ENCODE data around the gene UBR2.
"Not testable (repeated sequence)": the region's sequence is repeated elsewhere in the genome, so short reads cannot be mapped to it uniquely, and the experiment has no call there.

Gene UBR2

GRCh38 chr6:42674368-42674767 is 110.5 kb downstream of the UBR2 start:
- H3K36me3 ChIP-seq (ENCODE audit: control insufficient read depth in 1 of 2, insufficient read depth in 2 of 2, low read depth in 1 of 2, low read length in 2 of 2), result peaks cover 34 to 98% of the 10 kb centered on the region in 2 experiments
- not testable (repeated sequence) for H3K4me1 ChIP-seq (ENCODE audit: control insufficient read depth, insufficient read depth, low read depth, low read length); H3K14ac ChIP-seq (ENCODE audit: low read length in 2 of 2); H3K27ac ChIP-seq (ENCODE audit: low read length, poor library complexity, severe bottlenecking); H3K27me3 ChIP-seq (ENCODE audit: control insufficient read depth in 1 of 2, insufficient read depth in 1 of 2, low read length in 2 of 2); H2AK5ac ChIP-seq (ENCODE audit: low read length, severe bottlenecking); H3K4ac ChIP-seq (ENCODE audit: low read depth in 1 of 2, low read length in 2 of 2); H2AFZ ChIP-seq (ENCODE audit: low read depth, low read length); H4K8ac ChIP-seq (ENCODE audit: low read length); H3K18ac ChIP-seq (ENCODE audit: low read depth in 1 of 2, low read length in 2 of 2); H2BK15ac ChIP-seq (ENCODE audit: low read depth, poor library complexity, severe bottlenecking); H3K23ac ChIP-seq (ENCODE audit: low read length in 2 of 2); H3K9me3 ChIP-seq (ENCODE audit: control insufficient read depth, low read length); H3K9ac ChIP-seq (ENCODE audit: low read length); DNase-seq; H3K79me1 ChIP-seq (replicated peaks; ENCODE audit: low read length, poor library complexity, severe bottlenecking); H2BK12ac ChIP-seq (ENCODE audit: low read length in 2 of 2); H2BK5ac ChIP-seq (ENCODE audit: low read depth, low read length, poor library complexity, severe bottlenecking); H2BK120ac ChIP-seq (ENCODE audit: low read depth, low read length); H4K91ac ChIP-seq (ENCODE audit: low read length); H3K4me2 ChIP-seq (ENCODE audit: low read length, poor library complexity, severe bottlenecking); H3K4me3 ChIP-seq (ENCODE audit: insufficient read depth in 1 of 2, low read depth in 1 of 2, low read length in 2 of 2)
- 91% methylated on average over 6 of the region's 6 CpGs for WGBS

DNA sequence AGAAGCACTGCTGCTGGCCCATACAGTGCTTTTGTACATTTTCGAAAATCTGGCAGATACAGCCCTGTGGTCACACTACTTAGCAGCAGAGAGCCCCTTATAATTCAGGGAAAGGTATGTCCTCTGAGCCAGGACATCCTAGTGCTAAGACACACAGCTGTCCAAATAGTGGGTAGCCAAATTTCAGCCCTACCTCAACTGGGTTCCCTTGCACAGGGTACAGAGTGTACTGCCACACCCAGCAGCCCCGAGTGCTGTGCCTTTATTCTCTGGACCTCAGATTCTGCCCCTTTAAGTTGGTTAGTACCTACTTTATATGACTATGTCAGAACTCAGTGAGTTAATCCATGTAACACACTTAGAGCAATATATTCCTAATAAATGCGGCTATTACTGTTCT is 111.0 kb downstream of the UBR2 start:
- Histone ChIP-seq H3K9me3 (ENCODE audit: control insufficient read depth, low read length) (no peaks in the 10 kb centered on the region), H3K4ac (ENCODE audit: low read depth in 1 of 2, low read length in 2 of 2) (no peak overlapping the region), H3K27ac (ENCODE audit: low read length, poor library complexity, severe bottlenecking) (no peak overlapping the region), H2BK5ac (ENCODE audit: low read depth, low read length, poor library complexity, severe bottlenecking) (no peak overlapping the region), H3K23ac (ENCODE audit: low read length in 2 of 2) (peak overlapping the region in 1 of 2 experiments; percentile 42), H2AK5ac (ENCODE audit: low read length, severe bottlenecking) (no peak overlapping the region), H3K4me2 (ENCODE audit: low read length, poor library complexity, severe bottlenecking) (no peak overlapping the region), H2AFZ (ENCODE audit: low read depth, low read length) (no peak overlapping the region), H3K36me3 (ENCODE audit: control insufficient read depth in 1 of 2, insufficient read depth in 2 of 2, low read depth in 1 of 2, low read length in 2 of 2) (peaks cover 31 to 98% of the 10 kb centered on the region in 2 experiments), H3K4me3 (ENCODE audit: insufficient read depth in 1 of 2, low read depth in 1 of 2, low read length in 2 of 2) (no peak overlapping the region), H3K18ac (ENCODE audit: low read depth in 1 of 2, low read length in 2 of 2) (no peak overlapping the region), H3K9ac (ENCODE audit: low read length) (no peak overlapping the region), H2BK15ac (ENCODE audit: low read depth, poor library complexity, severe bottlenecking) (no peak overlapping the region), H3K27me3 (ENCODE audit: control insufficient read depth in 1 of 2, insufficient read depth in 1 of 2, low read length in 2 of 2) (no peaks in the 10 kb centered on the region), H4K91ac (ENCODE audit: low read length) (no peak overlapping the region), H2BK120ac (ENCODE audit: low read depth, low read length) (no peak overlapping the region), H2BK12ac (ENCODE audit: low read length in 2 of 2) (no peak overlapping the region), H3K79me1 (replicated peaks; ENCODE audit: low read length, poor library complexity, severe bottlenecking) (peaks cover 3% of the 10 kb centered on the region), H3K4me1 (ENCODE audit: control insufficient read depth, insufficient read depth, low read depth, low read length) (no peaks in the 10 kb centered on the region), H4K8ac (ENCODE audit: low read length) (no peak overlapping the region), H3K14ac (ENCODE audit: low read length in 2 of 2) (no peak overlapping the region)
- WGBS, result 97% methylated on average over 3 of the region's 3 CpGs
- DNase-seq, result no peak

- H3K9ac ChIP-seq (ENCODE audit: low read length), result no peak overlapping the region
- H3K14ac ChIP-seq (ENCODE audit: low read length in 2 of 2), result no peak overlapping the region
- H3K4ac ChIP-seq (ENCODE audit: low read depth in 1 of 2, low read length in 2 of 2), result no peak overlapping the region
- H2BK12ac ChIP-seq (ENCODE audit: low read length in 2 of 2), result no peak overlapping the region
- no peak overlapping the region for H3K4me3 ChIP-seq (ENCODE audit: insufficient read depth in 1 of 2, low read depth in 1 of 2, low read length in 2 of 2)
- no peak overlapping the region for H3K4me2 ChIP-seq (ENCODE audit: low read length, poor library complexity, severe bottlenecking)
- no peak overlapping the region for H2AFZ ChIP-seq (ENCODE audit: low read depth, low read length)
- H3K9me3 ChIP-seq (ENCODE audit: control insufficient read depth, low read length), result no peaks in the 10 kb centered on the region
- H3K79me1 ChIP-seq (replicated peaks; ENCODE audit: low read length, poor library complexity, severe bottlenecking), result peaks cover 3% of the 10 kb centered on the region
- no peak overlapping the region for H2BK5ac ChIP-seq (ENCODE audit: low read depth, low read length, poor library complexity, severe bottlenecking)
- no peak overlapping the region for H4K91ac ChIP-seq (ENCODE audit: low read length)
- no peak overlapping the region for H3K23ac ChIP-seq (ENCODE audit: low read length in 2 of 2)
- no peak overlapping the region for H2BK120ac ChIP-seq (ENCODE audit: low read depth, low read length)
- no peaks in the 10 kb centered on the region for H3K27me3 ChIP-seq (ENCODE audit: control insufficient read depth in 1 of 2, insufficient read depth in 1 of 2, low read length in 2 of 2)
- H3K36me3 ChIP-seq (ENCODE audit: control insufficient read depth in 1 of 2, insufficient read depth in 2 of 2, low read depth in 1 of 2, low read length in 2 of 2), result peaks cover 32 to 94% of the 10 kb centered on the region in 2 experiments
- H3K18ac ChIP-seq (ENCODE audit: low read depth in 1 of 2, low read length in 2 of 2), result no peak overlapping the region
- no peak overlapping the region for H4K8ac ChIP-seq (ENCODE audit: low read length)
- WGBS, result over 99% methylated on average over 5 of the region's 5 CpGs
- H2AK5ac ChIP-seq (ENCODE audit: low read length, severe bottlenecking), result no peak overlapping the region
- H3K4me1 ChIP-seq (ENCODE audit: control insufficient read depth, insufficient read depth, low read depth, low read length), result no peaks in the 10 kb centered on the region
- H3K27ac ChIP-seq (ENCODE audit: low read length, poor library complexity, severe bottlenecking), result no peak overlapping the region
- H2BK15ac ChIP-seq (ENCODE audit: low read depth, poor library complexity, severe bottlenecking), result no peak overlapping the region
- DNase-seq, result no peak
Measured at GRCh38 chr6:42679358-42679757, 115.5 kb downstream of the UBR2 start.

DNA sequence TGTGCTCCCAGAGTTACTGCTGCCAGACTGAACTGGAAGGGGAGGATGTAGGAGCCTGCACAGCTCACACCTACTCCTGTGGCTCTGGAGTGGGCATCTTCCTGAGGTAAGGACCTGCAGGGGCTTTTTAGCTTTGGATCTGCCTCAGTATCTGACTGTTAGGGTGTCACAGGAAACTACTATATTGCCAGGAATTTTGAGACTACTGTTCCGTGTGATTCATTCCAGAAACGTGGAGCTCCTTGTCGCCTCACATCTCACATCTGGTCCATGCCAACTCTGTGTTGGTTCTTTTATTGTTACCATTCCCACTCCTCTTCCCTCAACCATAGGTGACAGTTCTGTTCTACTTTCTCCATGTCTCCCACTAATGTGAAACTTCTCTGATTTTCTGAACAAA is 124.5 kb downstream of the UBR2 start:
- Histone ChIP-seq H2AK5ac (ENCODE audit: low read length, severe bottlenecking) (no peak overlapping the region), H3K27me3 (ENCODE audit: control insufficient read depth in 1 of 2, insufficient read depth in 1 of 2, low read length in 2 of 2) (no peaks in the 10 kb centered on the region), H3K4me1 (ENCODE audit: control insufficient read depth, insufficient read depth, low read depth, low read length) (peaks cover 13% of the 10 kb centered on the region), H2BK120ac (ENCODE audit: low read depth, low read length) (no peak overlapping the region), H2BK15ac (ENCODE audit: low read depth, poor library complexity, severe bottlenecking) (no peak overlapping the region), H3K4ac (ENCODE audit: low read depth in 1 of 2, low read length in 2 of 2) (no peak overlapping the region), H4K91ac (ENCODE audit: low read length) (no peak overlapping the region), H3K18ac (ENCODE audit: low read depth in 1 of 2, low read length in 2 of 2) (no peak overlapping the region), H3K23ac (ENCODE audit: low read length in 2 of 2) (no peak overlapping the region), H3K36me3 (ENCODE audit: control insufficient read depth in 1 of 2, insufficient read depth in 2 of 2, low read depth in 1 of 2, low read length in 2 of 2) (peaks cover 29 to 82% of the 10 kb centered on the region in 2 experiments), H4K8ac (ENCODE audit: low read length) (no peak overlapping the region), H3K4me2 (ENCODE audit: low read length, poor library complexity, severe bottlenecking) (no peak overlapping the region), H2BK12ac (ENCODE audit: low read length in 2 of 2) (no peak overlapping the region), H3K27ac (ENCODE audit: low read length, poor library complexity, severe bottlenecking) (no peak overlapping the region), H3K9me3 (ENCODE audit: control insufficient read depth, low read length) (no peaks in the 10 kb centered on the region), H2AFZ (ENCODE audit: low read depth, low read length) (no peak overlapping the region), H3K9ac (ENCODE audit: low read length) (peak overlapping the region; percentile 0), H3K4me3 (ENCODE audit: insufficient read depth in 1 of 2, low read depth in 1 of 2, low read length in 2 of 2) (no peak overlapping the region), H3K79me1 (replicated peaks; ENCODE audit: low read length, poor library complexity, severe bottlenecking) (peaks cover 7% of the 10 kb centered on the region), H3K14ac (ENCODE audit: low read length in 2 of 2) (no peak overlapping the region), H2BK5ac (ENCODE audit: low read depth, low read length, poor library complexity, severe bottlenecking) (no peak overlapping the region)
- 77% methylated on average over 3 of the region's 3 CpGs for WGBS
- no peak for DNase-seq

Data from mesenchymal stem cell (in vitro differentiated cells and primary cell).